Mammary epithelial cell (primary cell): ENCODE results near the gene ANKRD18B.

Experiments used
- EZH2 ChIP-seq: IDR thresholded peaks from 2 replicates; pipeline ENCODE4 v1.6.1; 2012; ENCODE audit warnings: low read length, inconsistent platforms, borderline replicate concordance
- TF ChIP-seq, protein P1 (sequence below), 2 donors: IDR thresholded peaks in 1 of 2; conservative IDR thresholded peaks in 1 of 2; 2 replicates each; pipeline ENCODE4 v1.5.1; 2011 to 2012; ENCODE audit warnings: inconsistent platforms in 2 of 2, low read length in 2 of 2, mild to moderate bottlenecking in 2 of 2, control low read depth in 1 of 2, low read depth in 1 of 2; ENCODE audit not compliant: insufficient read depth in 1 of 2; ENCODE audit errors: extremely low read depth in 1 of 2

DNA sequence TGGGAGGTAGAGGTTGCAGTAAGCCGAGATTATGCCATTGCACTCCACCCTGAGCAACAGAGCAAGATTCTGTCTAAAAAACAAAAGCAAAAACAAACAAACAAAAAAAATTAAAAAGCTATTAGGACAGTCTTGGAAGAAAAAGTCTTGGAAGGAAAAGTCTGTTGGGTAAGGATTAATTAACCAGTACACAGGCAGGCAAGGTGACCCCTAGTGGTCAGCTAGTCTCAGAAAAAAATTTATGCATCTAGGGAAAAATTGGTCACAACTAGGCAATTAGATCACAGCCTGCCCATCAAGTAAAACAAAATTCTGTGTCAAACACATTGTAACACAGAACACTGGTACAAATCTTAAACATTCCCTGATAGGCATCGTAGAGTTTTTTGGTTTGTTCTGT is 6.7 kb upstream of the ANKRD18B start:
- TF ChIP-seq, protein P1, sequence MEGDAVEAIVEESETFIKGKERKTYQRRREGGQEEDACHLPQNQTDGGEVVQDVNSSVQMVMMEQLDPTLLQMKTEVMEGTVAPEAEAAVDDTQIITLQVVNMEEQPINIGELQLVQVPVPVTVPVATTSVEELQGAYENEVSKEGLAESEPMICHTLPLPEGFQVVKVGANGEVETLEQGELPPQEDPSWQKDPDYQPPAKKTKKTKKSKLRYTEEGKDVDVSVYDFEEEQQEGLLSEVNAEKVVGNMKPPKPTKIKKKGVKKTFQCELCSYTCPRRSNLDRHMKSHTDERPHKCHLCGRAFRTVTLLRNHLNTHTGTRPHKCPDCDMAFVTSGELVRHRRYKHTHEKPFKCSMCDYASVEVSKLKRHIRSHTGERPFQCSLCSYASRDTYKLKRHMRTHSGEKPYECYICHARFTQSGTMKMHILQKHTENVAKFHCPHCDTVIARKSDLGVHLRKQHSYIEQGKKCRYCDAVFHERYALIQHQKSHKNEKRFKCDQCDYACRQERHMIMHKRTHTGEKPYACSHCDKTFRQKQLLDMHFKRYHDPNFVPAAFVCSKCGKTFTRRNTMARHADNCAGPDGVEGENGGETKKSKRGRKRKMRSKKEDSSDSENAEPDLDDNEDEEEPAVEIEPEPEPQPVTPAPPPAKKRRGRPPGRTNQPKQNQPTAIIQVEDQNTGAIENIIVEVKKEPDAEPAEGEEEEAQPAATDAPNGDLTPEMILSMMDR (conservative IDR thresholded peaks at IDR 0.05 in 1 of 2, IDR thresholded peaks at IDR 0.05 in 1 of 2; ENCODE audit: extremely low read depth in 1 of 2, insufficient read depth in 1 of 2, low read depth in 1 of 2, low read length in 2 of 2): peak; percentile 38 to 62
- no peak for TF ChIP-seq EZH2
